NCI-H146 treated with DMSO at 0.1 percent for 48 hours (cell line): ENCODE data around the gene ELOVL2.
"Not testable (repeated sequence)": the region's sequence is repeated elsewhere in the genome, so short reads cannot be mapped to it uniquely, and the experiment has no call there.

Source experiments
- DNase-seq: peaks from one replicate; lab custom pipeline; 2025; ENCODE audit not compliant: unreplicated experiment; lab: John Stamatoyannopoulos, UW

The ELOVL2 gene

GRCh38 chr6:11023032-11023431 lies 21.1 kb downstream of the ELOVL2 start:
- DNase-seq, result no peak

- DNase-seq, result no peak
Observed at GRCh38 chr6:11021714-11022113, 22.4 kb downstream of the ELOVL2 start.

- no peak for DNase-seq
Observed at GRCh38 chr6:11021003-11021402, 23.1 kb downstream of the ELOVL2 start.

- no peak for DNase-seq
Observed at GRCh38 chr6:11018225-11018624, 25.9 kb downstream of the ELOVL2 start.

GRCh38 chr6:11017090-11017489 lies 27.0 kb downstream of the ELOVL2 start:
- DNase-seq, result no peak

- no peak for DNase-seq
Observed at GRCh38 chr6:11016452-11016851, 27.7 kb downstream of the ELOVL2 start.

GRCh38 chr6:11015102-11015501 lies 29.0 kb downstream of the ELOVL2 start:
- DNase-seq, result no peak

GRCh38 chr6:11013721-11014070 lies 30.4 kb downstream of the ELOVL2 start:
- DNase-seq, result no peak

- no peak for DNase-seq
Observed at GRCh38 chr6:11012976-11013720, 31.0 kb downstream of the ELOVL2 start.

- no peak for DNase-seq
Observed at GRCh38 chr6:11012295-11012754, 31.8 kb downstream of the ELOVL2 start.

GRCh38 chr6:11011787-11012234 lies 32.3 kb downstream of the ELOVL2 start:
- no peak for DNase-seq

GRCh38 chr6:11009353-11009752 lies 34.8 kb downstream of the ELOVL2 start:
- DNase-seq, result no peak

GRCh38 chr6:11008821-11009220 lies 35.3 kb downstream of the ELOVL2 start:
- DNase-seq, result no peak

GRCh38 chr6:11007715-11008608 lies 36.1 kb downstream of the ELOVL2 start:
- no peak for DNase-seq

GRCh38 chr6:11006061-11006460 lies 38.0 kb downstream of the ELOVL2 start:
- peak; percentile 38 for DNase-seq

GRCh38 chr6:11003297-11003696 lies 40.8 kb downstream of the ELOVL2 start:
- DNase-seq, result not testable (repeated sequence)

- no peak for DNase-seq
Observed at GRCh38 chr6:11002176-11002575, 41.9 kb downstream of the ELOVL2 start.

- no peak for DNase-seq
Observed at GRCh38 chr6:10999994-11000393, 44.1 kb downstream of the ELOVL2 start.

- DNase-seq, result peak; percentile 42
Observed at GRCh38 chr6:10995114-10995707, 48.9 kb downstream of the ELOVL2 start.

- DNase-seq, result no peak
Observed at GRCh38 chr6:10993896-10994295, 50.2 kb downstream of the ELOVL2 start.

GRCh38 chr6:10991115-10991514 lies 53.0 kb downstream of the ELOVL2 start:
- no peak for DNase-seq

- no peak for DNase-seq
Observed at GRCh38 chr6:10989587-10989986, 54.5 kb downstream of the ELOVL2 start.
